ENCODE data around the gene AOC2. TPM values are rescaled to one million over a fixed set of nuclear protein-coding genes. Genes with fewer than 3 reads are reported as not detected.
"Not testable (repeated sequence)": the region's sequence is repeated elsewhere in the genome, so short reads cannot be mapped to it uniquely, and the experiment has no call there.

The AOC2 gene
- total and polyA plus RNA-seq, 9 of the 15 experiments (the other 6 are each of a cell fraction or from before 2014, with no cell fraction given) = 0.08 to 0.91 (median 0.49) TPM

DNA sequence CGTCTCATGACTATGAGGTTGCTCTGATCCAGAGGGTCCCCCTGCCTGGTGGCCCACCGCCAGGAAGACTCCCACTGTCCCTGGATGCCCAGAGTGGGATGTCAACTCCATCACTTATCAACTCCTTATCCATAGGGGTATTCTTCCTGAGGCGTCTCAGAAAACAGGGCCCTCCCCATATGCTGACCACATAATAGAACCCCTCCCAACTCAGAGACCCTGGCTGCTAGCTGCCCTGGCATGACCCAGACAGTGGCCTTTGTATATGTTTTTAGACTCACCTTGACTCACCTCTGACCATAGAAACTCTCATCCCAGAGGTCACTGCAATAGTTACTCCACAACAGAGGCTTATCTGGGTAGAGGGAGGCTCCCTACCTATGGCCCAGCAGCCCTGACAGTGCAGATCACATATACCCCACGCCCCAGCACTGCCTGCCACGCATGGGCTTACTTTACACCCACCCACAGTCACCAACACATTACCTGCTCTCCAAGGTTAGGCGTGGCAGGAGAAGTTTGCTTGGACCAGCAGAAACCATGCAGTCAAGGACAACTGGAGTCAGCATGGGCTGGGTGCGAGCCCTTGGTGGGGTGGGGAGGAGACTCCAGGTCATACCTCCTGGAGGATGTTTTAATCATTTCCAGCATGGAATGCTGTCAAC lies 53.9 kb downstream of the AOC2 start:
- no peak for DNase-seq (ENCODE audit: extremely low read depth in 1 of 4, low spot score in 3 of 4)
- Histone ChIP-seq H3K4me2 (ENCODE audit: insufficient read depth, low read length) (no peak overlapping the region), H3K27me3 (ENCODE audit: control insufficient read depth in 2 of 2, insufficient read depth in 2 of 2, low read length in 2 of 2) (peaks cover 6 to 28% of the 10 kb centered on the region in 2 experiments; a peak in 2 of 5 replicates), H3K4me1 (replicated peaks in 1 of 2; ENCODE audit: control insufficient read depth in 2 of 2, insufficient read depth in 2 of 2, low read length in 2 of 2) (no peaks in the 10 kb centered on the region), H3K9me3 (replicated peaks; ENCODE audit: control insufficient read depth, insufficient read depth, low read depth, low read length) (no peaks in the 10 kb centered on the region; the same call in 1 of the 2 replicates), H3K27ac (ENCODE audit: extremely low read depth, low read depth, low read length) (no peak overlapping the region), H3K79me2 (ENCODE audit: control insufficient read depth, insufficient read depth, low read length) (no peaks in the 10 kb centered on the region), H3K9ac (ENCODE audit: insufficient read depth in 1 of 2, low read depth in 2 of 2, low read length in 2 of 2) (no peak overlapping the region; a peak in 1 of 4 replicates), H3K9me1 (ENCODE audit: control insufficient read depth, insufficient read depth, low read length) (no peaks in the 10 kb centered on the region), H3K4me3 (no peak overlapping the region), H2AFZ (ENCODE audit: low read depth, low read length) (no peak overlapping the region), H3K36me3 (ENCODE audit: control insufficient read depth, insufficient read depth, low read length) (no peaks in the 10 kb centered on the region), H4K20me1 (replicated peaks; ENCODE audit: control insufficient read depth, insufficient read depth, low read length) (no peaks in the 10 kb centered on the region)
- 12% methylated on average over 7 of the region's 7 CpGs for WGBS (ENCODE audit: insufficient coverage, low coverage, missing lambda C conversion rate)
- BruUV-seq (replicated peaks) = no TSS peak
- TF ChIP-seq WHSC1 (IDR thresholded peaks at IDR 0.05; ENCODE audit: low read length) (no peak), TCF3 (CRISPR knock-in tag; IDR thresholded peaks at IDR 0.05) (no peak), PHF21A (IDR thresholded peaks at IDR 0.05; ENCODE audit: borderline replicate concordance, low read depth) (no peak)
- CTCF ChIA-PET (ENCODE audit: low intra/inter-chr PET ratio) = no interaction called here
- POLR2A ChIA-PET = interaction anchor here (1.3 kb wide), 1 partner anchor 14 kb away, joined by 3 read pairs; no protein-coding TSS in a partner anchor
- in situ Hi-C loops (cut with MboI) = no loop called here
- no peak for FAIRE-seq
- ATAC-seq = peak; percentile 23; the same call in 1 of the 3 replicates
- intact Hi-C loops (cut with micrococcal nuclease) = no loop called here

DNA sequence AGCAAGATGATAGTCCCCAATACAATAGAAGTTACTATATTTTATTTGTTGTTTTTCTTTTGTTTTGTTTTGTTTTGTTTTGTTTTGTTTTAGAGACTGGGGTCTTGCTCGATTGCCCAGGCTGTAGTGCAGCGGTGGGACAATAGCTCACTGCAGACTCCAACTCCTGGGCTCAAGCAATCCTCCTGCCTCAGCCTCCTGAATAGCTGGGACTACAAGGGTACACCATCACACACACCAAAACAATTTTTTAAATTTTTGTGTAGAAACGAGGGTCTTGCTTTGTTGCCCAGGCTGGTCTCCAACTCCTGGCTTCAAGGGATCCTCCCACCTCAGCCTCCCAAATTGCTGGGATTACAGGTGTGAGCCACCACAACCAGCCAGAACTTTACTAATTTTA lies 55.6 kb downstream of the AOC2 start:
- H3K9ac ChIP-seq (ENCODE audit: insufficient read depth in 1 of 2, low read depth in 2 of 2, low read length in 2 of 2); H3K79me2 ChIP-seq (ENCODE audit: control insufficient read depth, insufficient read depth, low read length); FAIRE-seq; CTCF ChIA-PET (ENCODE audit: low intra/inter-chr PET ratio); H3K4me3 ChIP-seq; H3K36me3 ChIP-seq (ENCODE audit: control insufficient read depth, insufficient read depth, low read length); H3K9me1 ChIP-seq (ENCODE audit: control insufficient read depth, insufficient read depth, low read length); H2AFZ ChIP-seq (ENCODE audit: low read depth, low read length); POLR2A ChIA-PET; H3K4me2 ChIP-seq (ENCODE audit: insufficient read depth, low read length); in situ Hi-C loops (cut with MboI); intact Hi-C loops (cut with micrococcal nuclease); ATAC-seq; H4K20me1 ChIP-seq (replicated peaks; ENCODE audit: control insufficient read depth, insufficient read depth, low read length); H3K4me1 ChIP-seq (replicated peaks in 1 of 2; ENCODE audit: control insufficient read depth in 2 of 2, insufficient read depth in 2 of 2, low read length in 2 of 2); H3K27ac ChIP-seq (ENCODE audit: extremely low read depth, low read depth, low read length); DNase-seq (ENCODE audit: extremely low read depth in 1 of 4, low spot score in 3 of 4); BruUV-seq (replicated peaks); H3K9me3 ChIP-seq (replicated peaks; ENCODE audit: control insufficient read depth, insufficient read depth, low read depth, low read length): not testable (repeated sequence)
- H3K27me3 ChIP-seq (ENCODE audit: control insufficient read depth in 2 of 2, insufficient read depth in 2 of 2, low read length in 2 of 2) = peaks cover 15 to 36% of the 10 kb centered on the region in 2 experiments; a peak in 4 of 5 replicates
- 0% methylated on average over 3 of the region's 3 CpGs for WGBS (ENCODE audit: insufficient coverage, low coverage, missing lambda C conversion rate)

Small RNA genes lying within 50 kb of the gene (microRNA-seq; reads per million reads assigned to microRNA genes)
- not detected for gene MIR6781 (ENCODE audit: borderline microRNAs expressed)

Small RNA genes lying within 50 kb of the gene (small RNA-seq; reads per million reads assigned to genes)
- not detected for gene MIR6781
- gene RNU6-287P = not detected

Other genes with a start within 250 kb of the AOC2 start
Only the 7 nearest of the 23 such genes appear.
- 4.5 and 5.8 TPM in 2 replicates for gene WNK4, start 64.0 kb upstream of the AOC2 start, total RNA-seq (2014; rRNA removed)
- 2.0 and 2.6 TPM in 2 replicates for gene WNK4, start 64.0 kb upstream of the AOC2 start, total RNA-seq (2014; rRNA removed; fragmentation: Illumina TruSeq; extraction: Trizol)
- 2.7 and 4.4 TPM in 2 replicates for gene WNK4, start 64.0 kb upstream of the AOC2 start, total RNA-seq (2015; rRNA removed; fragmentation: Illumina TruSeq; extraction: Trizol)
- gene WNK4, start 64.0 kb upstream of the AOC2 start, total RNA-seq (2021) = 21.1 and 25.8 TPM in 2 replicates
- gene WNK4, start 64.0 kb upstream of the AOC2 start, polyA plus RNA-seq (2011; rRNA removed) = 4.8 and 8.1 TPM in 2 replicates
- gene WNK4, start 64.0 kb upstream of the AOC2 start, polyA plus RNA-seq (2014; fragmentation: Illumina TruSeq; extraction: Trizol) = 11.8 and 15.2 TPM in 2 replicates
- under 1 TPM; 0.32 to 0.38 TPM for gene WNK4, start 64.0 kb upstream of the AOC2 start, polyA plus RNA-seq (2014; fragmentation: Nextera tagmentation; extraction: Ambion mirVana)
- gene WNK4, start 64.0 kb upstream of the AOC2 start, polyA plus RNA-seq (2014; rRNA removed) = 15.8 and 17.7 TPM in 2 replicates
- 49.6 and 67.7 TPM in 2 replicates for gene COA3, start 45.9 kb upstream of the AOC2 start, total RNA-seq (2014; rRNA removed)
- gene COA3, start 45.9 kb upstream of the AOC2 start, total RNA-seq (2014; rRNA removed; fragmentation: Illumina TruSeq; extraction: Trizol) = 50.0 and 52.5 TPM in 2 replicates
- 60.9 and 65.9 TPM in 2 replicates for gene COA3, start 45.9 kb upstream of the AOC2 start, total RNA-seq (2015; rRNA removed; fragmentation: Illumina TruSeq; extraction: Trizol)
- gene COA3, start 45.9 kb upstream of the AOC2 start, total RNA-seq (2021) = 53.4 and 56.3 TPM in 2 replicates
- 36.6 and 69.9 TPM in 2 replicates for gene COA3, start 45.9 kb upstream of the AOC2 start, polyA plus RNA-seq (2011; rRNA removed)
- gene COA3, start 45.9 kb upstream of the AOC2 start, polyA plus RNA-seq (2014; fragmentation: Illumina TruSeq; extraction: Trizol) = 74.9 and 76.1 TPM in 2 replicates
- 100 to 1,000 TPM; 113 to 153 TPM for gene COA3, start 45.9 kb upstream of the AOC2 start, polyA plus RNA-seq (2014; fragmentation: Nextera tagmentation; extraction: Ambion mirVana)
- gene COA3, start 45.9 kb upstream of the AOC2 start, polyA plus RNA-seq (2014; rRNA removed) = 61.4 and 74.4 TPM in 2 replicates
- 0.20 and 0.54 TPM in 2 replicates for gene CNTD1, start 45.7 kb upstream of the AOC2 start, total RNA-seq (2014; rRNA removed)
- 0.22 and 0.57 TPM in 2 replicates for gene CNTD1, start 45.7 kb upstream of the AOC2 start, total RNA-seq (2014; rRNA removed; fragmentation: Illumina TruSeq; extraction: Trizol)
- gene CNTD1, start 45.7 kb upstream of the AOC2 start, total RNA-seq (2015; rRNA removed; fragmentation: Illumina TruSeq; extraction: Trizol) = 0.23 TPM in 1 of 2 replicates, not detected in the other
- 0.20 TPM in 1 of 2 replicates, not detected in the other for gene CNTD1, start 45.7 kb upstream of the AOC2 start, total RNA-seq (2021)
- gene CNTD1, start 45.7 kb upstream of the AOC2 start, polyA plus RNA-seq (2011; rRNA removed) = 0.22 and 0.59 TPM in 2 replicates
- gene CNTD1, start 45.7 kb upstream of the AOC2 start, polyA plus RNA-seq (2014; fragmentation: Illumina TruSeq; extraction: Trizol) = 0.27 and 0.48 TPM in 2 replicates
- gene CNTD1, start 45.7 kb upstream of the AOC2 start, polyA plus RNA-seq (2014; fragmentation: Nextera tagmentation; extraction: Ambion mirVana) = under 1 TPM; 0.74 to 0.86 TPM
- 0.07 and 0.12 TPM in 2 replicates for gene CNTD1, start 45.7 kb upstream of the AOC2 start, polyA plus RNA-seq (2014; rRNA removed)
- gene BECN1, start 20.3 kb upstream of the AOC2 start, total RNA-seq (2014; rRNA removed) = 81.1 and 81.7 TPM in 2 replicates
- 49.6 and 58.6 TPM in 2 replicates for gene BECN1, start 20.3 kb upstream of the AOC2 start, total RNA-seq (2014; rRNA removed; fragmentation: Illumina TruSeq; extraction: Trizol)
- 48.1 and 52.7 TPM in 2 replicates for gene BECN1, start 20.3 kb upstream of the AOC2 start, total RNA-seq (2015; rRNA removed; fragmentation: Illumina TruSeq; extraction: Trizol)
- gene BECN1, start 20.3 kb upstream of the AOC2 start, total RNA-seq (2021) = 52.3 and 57.3 TPM in 2 replicates
- gene BECN1, start 20.3 kb upstream of the AOC2 start, polyA plus RNA-seq (2011; rRNA removed) = 34.1 and 55.9 TPM in 2 replicates
- 57.8 and 68.1 TPM in 2 replicates for gene BECN1, start 20.3 kb upstream of the AOC2 start, polyA plus RNA-seq (2014; fragmentation: Illumina TruSeq; extraction: Trizol)
- gene BECN1, start 20.3 kb upstream of the AOC2 start, polyA plus RNA-seq (2014; fragmentation: Nextera tagmentation; extraction: Ambion mirVana) = 10 to 100 TPM; 26.0 to 28.6 TPM
- gene BECN1, start 20.3 kb upstream of the AOC2 start, polyA plus RNA-seq (2014; rRNA removed) = 64.7 and 71.5 TPM in 2 replicates
- 141 and 143 TPM in 2 replicates for gene PSME3, start 11.2 kb upstream of the AOC2 start, total RNA-seq (2014; rRNA removed)
- 137 and 145 TPM in 2 replicates for gene PSME3, start 11.2 kb upstream of the AOC2 start, total RNA-seq (2014; rRNA removed; fragmentation: Illumina TruSeq; extraction: Trizol)
- gene PSME3, start 11.2 kb upstream of the AOC2 start, total RNA-seq (2015; rRNA removed; fragmentation: Illumina TruSeq; extraction: Trizol) = 128 and 131 TPM in 2 replicates
- gene PSME3, start 11.2 kb upstream of the AOC2 start, total RNA-seq (2021) = 228 and 239 TPM in 2 replicates
- gene PSME3, start 11.2 kb upstream of the AOC2 start, polyA plus RNA-seq (2011; rRNA removed) = 86.5 and 167 TPM in 2 replicates
- 272 and 275 TPM in 2 replicates for gene PSME3, start 11.2 kb upstream of the AOC2 start, polyA plus RNA-seq (2014; fragmentation: Illumina TruSeq; extraction: Trizol)
- 10 to 100 TPM; 31.2 to 43.2 TPM for gene PSME3, start 11.2 kb upstream of the AOC2 start, polyA plus RNA-seq (2014; fragmentation: Nextera tagmentation; extraction: Ambion mirVana)
- 177 and 180 TPM in 2 replicates for gene PSME3, start 11.2 kb upstream of the AOC2 start, polyA plus RNA-seq (2014; rRNA removed)
- gene AOC3, start 6.6 kb downstream of the AOC2 start, total RNA-seq (2014; rRNA removed) = 0.09 and 0.16 TPM in 2 replicates
- gene AOC3, start 6.6 kb downstream of the AOC2 start, total RNA-seq (2014; rRNA removed; fragmentation: Illumina TruSeq; extraction: Trizol) = 0.06 TPM in 1 of 2 replicates, not detected in the other
- gene AOC3, start 6.6 kb downstream of the AOC2 start, total RNA-seq (2015; rRNA removed; fragmentation: Illumina TruSeq; extraction: Trizol) = 0.14 and 0.23 TPM in 2 replicates
- 0.42 and 0.47 TPM in 2 replicates for gene AOC3, start 6.6 kb downstream of the AOC2 start, total RNA-seq (2021)
- gene AOC3, start 6.6 kb downstream of the AOC2 start, polyA plus RNA-seq (2011; rRNA removed) = 0.22 and 0.55 TPM in 2 replicates
- gene AOC3, start 6.6 kb downstream of the AOC2 start, polyA plus RNA-seq (2014; fragmentation: Illumina TruSeq; extraction: Trizol) = 0.25 and 0.27 TPM in 2 replicates
- not detected for gene AOC3, start 6.6 kb downstream of the AOC2 start, polyA plus RNA-seq (2014; fragmentation: Nextera tagmentation; extraction: Ambion mirVana)
- gene AOC3, start 6.6 kb downstream of the AOC2 start, polyA plus RNA-seq (2014; rRNA removed) = 0.23 and 0.32 TPM in 2 replicates
- not detected in 2 replicates for gene G6PC1, start 56.2 kb downstream of the AOC2 start, total RNA-seq (2014; rRNA removed)
- gene G6PC1, start 56.2 kb downstream of the AOC2 start, total RNA-seq (2014; rRNA removed; fragmentation: Illumina TruSeq; extraction: Trizol) = not detected in 2 replicates
- gene G6PC1, start 56.2 kb downstream of the AOC2 start, total RNA-seq (2015; rRNA removed; fragmentation: Illumina TruSeq; extraction: Trizol) = not detected in 2 replicates
- gene G6PC1, start 56.2 kb downstream of the AOC2 start, total RNA-seq (2021) = not detected in 2 replicates
- gene G6PC1, start 56.2 kb downstream of the AOC2 start, polyA plus RNA-seq (2011; rRNA removed) = not detected in 2 replicates
- not detected in 2 replicates for gene G6PC1, start 56.2 kb downstream of the AOC2 start, polyA plus RNA-seq (2014; fragmentation: Illumina TruSeq; extraction: Trizol)
- not detected for gene G6PC1, start 56.2 kb downstream of the AOC2 start, polyA plus RNA-seq (2014; fragmentation: Nextera tagmentation; extraction: Ambion mirVana)
- not detected in 2 replicates for gene G6PC1, start 56.2 kb downstream of the AOC2 start, polyA plus RNA-seq (2014; rRNA removed)